Fibroblast of pulmonary artery (primary cell): ENCODE results near the gene YPEL3.

Experiments
- DNase-seq: peaks from one replicate; pipeline ENCODE4 v3.0.0-alpha.2; 2010; ENCODE audit warnings: low read depth
- H3K4me3 ChIP-seq: replicated peaks from 2 replicates; pipeline ENCODE4 v1.5.1; 2011; ENCODE audit warnings: low read depth, mild to moderate bottlenecking, control low read depth, low read length, moderate library complexity
- CTCF ChIP-seq: IDR thresholded peaks from 2 replicates; pipeline ENCODE4 v1.5.1; 2011; ENCODE audit warnings: mild to moderate bottlenecking, control low read depth, low read length, inconsistent platforms; ENCODE audit errors: missing control alignments

Gene YPEL3

GRCh38 chr16:30141750-30142149 lies 45.7 kb upstream of the YPEL3 start:
- TF ChIP-seq CTCF = no peak
- DNase-seq = no peak
- no peak overlapping the region for H3K4me3 ChIP-seq

- no peak for TF ChIP-seq CTCF
- no peak for DNase-seq
- no peak overlapping the region for H3K4me3 ChIP-seq
These were observed 43.8 kb upstream of the YPEL3 start for GRCh38 chr16:30139583-30140481.

- DNase-seq = no peak
- no peak for TF ChIP-seq CTCF
- H3K4me3 ChIP-seq = no peak overlapping the region
These were observed 41.9 kb upstream of the YPEL3 start for GRCh38 chr16:30137897-30138296.

- TF ChIP-seq CTCF = no peak
- no peak for DNase-seq
- no peak overlapping the region for H3K4me3 ChIP-seq
These were observed 41.1 kb upstream of the YPEL3 start for GRCh38 chr16:30136971-30137605.

GRCh38 chr16:30132591-30132990 lies 36.6 kb upstream of the YPEL3 start:
- TF ChIP-seq CTCF = no peak
- no peak for DNase-seq
- no peak overlapping the region for H3K4me3 ChIP-seq

- H3K4me3 ChIP-seq = no peak overlapping the region
- no peak for TF ChIP-seq CTCF
- DNase-seq = no peak
These were observed 36.0 kb upstream of the YPEL3 start for GRCh38 chr16:30131869-30132475.
